HEK293 (cell line): ENCODE data around the gene GALNT16.

Experiments
- ATF2 ChIP-seq: fragments of 450-650 bp; formaldehyde crosslinking; IDR thresholded peaks from 2 replicates; pipeline ENCODE4 v1.5.1; 2016; ENCODE audit warnings: missing biosample characterization, missing genetic modification characterization, low read depth
- CTCF ChIP-seq: fragments of 450-650 bp; formaldehyde crosslinking; IDR thresholded peaks from 2 replicates; pipeline ENCODE4 v1.5.1; 2016; ENCODE audit warnings: missing biosample characterization, missing genetic modification characterization
- PATZ1 ChIP-seq: fragments of 450-650 bp; formaldehyde crosslinking; IDR thresholded peaks from 2 replicates; pipeline ENCODE4 v1.5.1; 2016; ENCODE audit warnings: missing biosample characterization, missing genetic modification characterization
- YY1 ChIP-seq: fragments of 450-650 bp; formaldehyde crosslinking; IDR thresholded peaks from 2 replicates; pipeline ENCODE4 v1.5.1; 2018; ENCODE audit warnings: missing biosample characterization, missing genetic modification characterization
- ZNF292 ChIP-seq: fragments of 450-650 bp; formaldehyde crosslinking; IDR thresholded peaks from 2 replicates; pipeline ENCODE4 v1.5.1; 2016; ENCODE audit warnings: low read depth, missing biosample characterization, missing genetic modification characterization, borderline replicate concordance

- TF ChIP-seq ZNF292 (tag by site-specific recombination) (no peak), CTCF (tag by site-specific recombination) (no peak), YY1 (tag by site-specific recombination) (no peak), ATF2 (tag by site-specific recombination) (no peak), PATZ1 (tag by site-specific recombination) (no peak)
These were observed 110.1 kb downstream of the GALNT16 start for GRCh38 chr14:69370061-69370460.
